ENCODE data around the gene CLIC3.

CLIC3 gene

DNA sequence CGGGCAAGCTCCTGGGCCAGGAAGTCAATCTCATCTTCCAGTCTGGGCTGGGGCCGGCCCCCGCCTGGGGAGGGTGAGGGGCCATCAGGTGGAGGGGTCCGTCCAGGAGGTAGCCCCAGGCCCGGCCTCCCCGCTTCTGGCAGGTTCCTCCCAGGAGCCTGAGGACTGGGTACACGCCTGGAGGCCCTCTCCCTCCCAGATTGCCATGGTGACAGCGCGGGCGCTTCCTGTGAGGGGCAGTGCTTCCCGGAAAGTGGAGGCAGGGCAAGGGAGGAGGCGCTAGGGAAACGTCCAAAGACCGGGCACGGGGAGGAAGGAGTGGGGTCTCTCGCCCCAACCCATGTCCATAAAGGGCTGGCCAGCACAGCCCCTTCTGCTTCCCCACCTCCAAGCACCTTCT lies 44.8 kb upstream of the CLIC3 start:
- DNase-seq (ENCODE audit: low read depth, low spot score): no peak
- TF ChIP-seq, protein P1, sequence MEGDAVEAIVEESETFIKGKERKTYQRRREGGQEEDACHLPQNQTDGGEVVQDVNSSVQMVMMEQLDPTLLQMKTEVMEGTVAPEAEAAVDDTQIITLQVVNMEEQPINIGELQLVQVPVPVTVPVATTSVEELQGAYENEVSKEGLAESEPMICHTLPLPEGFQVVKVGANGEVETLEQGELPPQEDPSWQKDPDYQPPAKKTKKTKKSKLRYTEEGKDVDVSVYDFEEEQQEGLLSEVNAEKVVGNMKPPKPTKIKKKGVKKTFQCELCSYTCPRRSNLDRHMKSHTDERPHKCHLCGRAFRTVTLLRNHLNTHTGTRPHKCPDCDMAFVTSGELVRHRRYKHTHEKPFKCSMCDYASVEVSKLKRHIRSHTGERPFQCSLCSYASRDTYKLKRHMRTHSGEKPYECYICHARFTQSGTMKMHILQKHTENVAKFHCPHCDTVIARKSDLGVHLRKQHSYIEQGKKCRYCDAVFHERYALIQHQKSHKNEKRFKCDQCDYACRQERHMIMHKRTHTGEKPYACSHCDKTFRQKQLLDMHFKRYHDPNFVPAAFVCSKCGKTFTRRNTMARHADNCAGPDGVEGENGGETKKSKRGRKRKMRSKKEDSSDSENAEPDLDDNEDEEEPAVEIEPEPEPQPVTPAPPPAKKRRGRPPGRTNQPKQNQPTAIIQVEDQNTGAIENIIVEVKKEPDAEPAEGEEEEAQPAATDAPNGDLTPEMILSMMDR (IDR thresholded peaks at IDR 0.05; ENCODE audit: low read depth, low read length): no peak
- in situ Hi-C loops (cut with HindIII; ENCODE audit: low sequenced_read_pairs): loop anchor here (25.0 kb wide), 1 partner anchor 104 kb away; the partner anchor contains the start of genes C8G and FBXW5
- H3K4me3 ChIP-seq (ENCODE audit: low read depth, low read length): no peak overlapping the region

DNA sequence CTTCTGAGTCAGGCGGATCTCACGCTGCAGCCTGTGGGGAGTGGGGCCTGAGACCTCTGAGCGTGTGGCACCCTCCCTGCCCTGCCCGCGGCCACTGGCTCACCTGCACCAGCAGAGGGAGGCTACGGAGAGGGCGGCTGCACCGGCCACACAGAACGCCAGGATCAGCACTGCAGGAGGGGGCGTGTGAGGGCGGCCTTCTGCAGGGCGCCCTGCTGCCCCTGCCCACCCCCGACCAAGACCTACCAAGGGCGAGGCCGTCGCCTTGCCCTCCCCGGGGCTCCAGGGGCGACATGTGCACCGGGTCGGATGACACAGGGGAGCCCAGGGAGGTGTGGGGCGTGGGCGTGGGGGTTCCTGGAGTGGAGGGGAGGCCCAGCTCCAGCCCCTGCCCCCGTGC lies 44.2 kb upstream of the CLIC3 start:
- in situ Hi-C loops (cut with HindIII; ENCODE audit: low sequenced_read_pairs): loop anchor here (25.0 kb wide), 1 partner anchor 103 kb away; the partner anchor contains the start of genes C8G and FBXW5
- TF ChIP-seq, protein P1 (IDR thresholded peaks at IDR 0.05; ENCODE audit: low read depth, low read length): no peak
- no peak for DNase-seq (ENCODE audit: low read depth, low spot score)
- H3K4me3 ChIP-seq (ENCODE audit: low read depth, low read length): no peak overlapping the region

GRCh38 chr9:137039611-137040366 lies 43.4 kb upstream of the CLIC3 start:
- in situ Hi-C loops (cut with HindIII; ENCODE audit: low sequenced_read_pairs): loop anchor here (25.0 kb wide), 1 partner anchor 102 kb away; the partner anchor contains the start of genes C8G and FBXW5
- H3K4me3 ChIP-seq (ENCODE audit: low read depth, low read length): no peak overlapping the region
- DNase-seq (ENCODE audit: low read depth, low spot score): no peak
- TF ChIP-seq, protein P1 (IDR thresholded peaks at IDR 0.05; ENCODE audit: low read depth, low read length): no peak

DNA sequence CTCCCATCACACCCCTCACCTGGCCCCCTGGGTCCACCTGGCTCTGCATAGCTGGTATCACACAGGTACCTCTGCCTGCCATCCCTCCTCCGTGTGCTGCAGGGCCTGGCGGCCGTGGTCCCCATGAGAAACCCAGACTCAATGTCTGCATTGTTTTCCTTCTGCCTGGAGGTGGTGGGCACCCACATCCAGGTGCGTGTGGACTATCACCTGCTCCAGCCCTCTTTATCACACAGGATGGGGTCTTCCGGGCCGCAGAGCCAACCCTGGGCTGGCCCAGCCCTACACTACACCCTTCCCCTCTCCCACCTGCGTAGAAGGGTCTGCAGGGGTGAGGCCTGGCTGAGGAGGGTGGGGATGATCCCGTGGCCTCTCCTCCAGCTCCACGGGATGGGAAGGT lies 42.5 kb upstream of the CLIC3 start:
- H3K4me3 ChIP-seq (ENCODE audit: low read depth, low read length): no peak overlapping the region
- in situ Hi-C loops (cut with HindIII; ENCODE audit: low sequenced_read_pairs): loop anchor here (25.0 kb wide), 1 partner anchor 102 kb away; the partner anchor contains the start of genes C8G and FBXW5

DNA sequence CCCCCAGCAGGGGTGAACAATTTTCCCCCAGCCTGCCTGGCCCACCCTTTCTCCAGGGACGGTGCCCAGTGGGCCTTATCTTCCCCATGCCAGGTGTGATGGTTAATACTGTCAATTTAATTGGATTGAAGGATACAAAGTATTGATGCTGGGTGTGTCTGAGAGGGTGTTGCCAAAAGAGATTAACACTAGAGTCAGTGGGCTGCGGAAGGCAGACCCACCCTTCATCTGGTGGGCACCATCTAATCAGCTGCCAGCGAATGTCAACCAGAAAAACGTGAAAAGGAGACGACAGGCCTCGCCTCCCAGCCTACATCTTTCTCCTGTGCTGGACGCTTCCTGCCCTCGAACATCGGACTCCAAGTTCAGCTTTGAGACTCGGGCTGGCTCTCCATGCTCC lies 41.1 kb upstream of the CLIC3 start:
- in situ Hi-C loops (cut with HindIII; ENCODE audit: low sequenced_read_pairs): loop anchor here (25.0 kb wide), 1 partner anchor 100 kb away; the partner anchor contains the start of genes C8G and FBXW5
- TF ChIP-seq, protein P1 (IDR thresholded peaks at IDR 0.05; ENCODE audit: low read depth, low read length): no peak
- H3K4me3 ChIP-seq (ENCODE audit: low read depth, low read length): no peak overlapping the region
- no peak for DNase-seq (ENCODE audit: low read depth, low spot score)

More for the DNA sequence above, 42.5 kb upstream of the CLIC3 start:
- DNase-seq (ENCODE audit: low read depth, low spot score): no peak
- TF ChIP-seq, protein P1 (IDR thresholded peaks at IDR 0.05; ENCODE audit: low read depth, low read length): no peak

GRCh38 chr9:137037035-137037434 lies 40.7 kb upstream of the CLIC3 start:
- no peak for DNase-seq (ENCODE audit: low read depth, low spot score)
- in situ Hi-C loops (cut with HindIII; ENCODE audit: low sequenced_read_pairs): loop anchor here (25.0 kb wide), 1 partner anchor 100 kb away; the partner anchor contains the start of genes C8G and FBXW5
- H3K4me3 ChIP-seq (ENCODE audit: low read depth, low read length): no peak overlapping the region
- TF ChIP-seq, protein P1 (IDR thresholded peaks at IDR 0.05; ENCODE audit: low read depth, low read length): no peak
